Activated T-helper 1 cell treated with anti-CD3 and anti-CD28 coated beads, Interleukin-12 subunit alpha, Interleukin-12 subunit beta, Interleukin-2, Interleukin-4 antibody, amounts not matched to agents 30 ng/mL and 10 ng/mL and 1 ng/mL, durations not matched to agents 14 hours and 24 hours and 36 hours (primary cell): ENCODE results near the gene SCRG1. TPM values are rescaled to one million over a fixed set of nuclear protein-coding genes. Genes with fewer than 3 reads are reported as not detected.
A peak's percentile ranks its signal among the peaks of the same experiment; 100 is the strongest.

Experiments used
- DNase-seq: peaks from one replicate; pipeline ENCODE4 v3.0.0; 2021; ENCODE audit warnings: low spot score
- H3K27ac Mint-ChIP-seq: one replicate; pipeline ENCODE4 v1.8.0; 2021; ENCODE audit warnings: mild to moderate bottlenecking, mixed read lengths
- H3K27me3 Mint-ChIP-seq: one replicate; pipeline ENCODE4 v1.8.0; 2022; ENCODE audit warnings: mild to moderate bottlenecking, moderate library complexity, mixed read lengths; ENCODE audit not compliant: insufficient read depth
- H3K36me3 Mint-ChIP-seq: one replicate; pipeline ENCODE4 v1.8.0; 2021; ENCODE audit warnings: low read depth, mixed read lengths
- H3K4me1 Mint-ChIP-seq: one replicate; pipeline ENCODE4 v1.8.0; 2021; ENCODE audit warnings: low read depth, mixed read lengths
- H3K4me3 Mint-ChIP-seq: one replicate; pipeline ENCODE4 v1.8.0; 2021; ENCODE audit warnings: mild to moderate bottlenecking, moderate library complexity, mixed read lengths
- H3K9me3 Mint-ChIP-seq: one replicate; pipeline ENCODE4 v1.8.0; 2021; ENCODE audit warnings: mixed read lengths
- intact Hi-C: fragments of 100-400 bp; cut with micrococcal nuclease; formaldehyde crosslinking; loops from one replicate; pipeline ENCODE4 v1.15.1; 2024
- total RNA-seq: library from RNA; stranded (reverse); gene quantifications from 2 replicates; pipeline ENCODE4 v1.2.3, GENCODE V29; 2022

The SCRG1 gene
- total RNA-seq, 1 donor from 2014 or later = not detected

- peaks cover 11% of the 10 kb centered on the region for H3K4me1 Mint-ChIP-seq
- no peaks in the 10 kb centered on the region for H3K9me3 Mint-ChIP-seq
- H3K36me3 Mint-ChIP-seq = peaks cover 2% of the 10 kb centered on the region
- intact Hi-C loops = no loop called here
- no peak overlapping the region for H3K27ac Mint-ChIP-seq
- no peaks in the 10 kb centered on the region for H3K27me3 Mint-ChIP-seq
- DNase-seq = no peak
- H3K4me3 Mint-ChIP-seq = no peak overlapping the region
These were observed 5.5 kb upstream of the SCRG1 start for GRCh38 chr4:173404296-173404865.

- intact Hi-C loops = no loop called here
- Mint-ChIP-seq H3K9me3 (no peaks in the 10 kb centered on the region), H3K27me3 (peaks cover 2% of the 10 kb centered on the region), H3K36me3 (peaks cover 2% of the 10 kb centered on the region), H3K4me3 (no peak overlapping the region), H3K27ac (no peak overlapping the region), H3K4me1 (peaks cover 11% of the 10 kb centered on the region)
- DNase-seq = no peak
These were observed 4.1 kb upstream of the SCRG1 start for GRCh38 chr4:173403051-173403450.

DNA sequence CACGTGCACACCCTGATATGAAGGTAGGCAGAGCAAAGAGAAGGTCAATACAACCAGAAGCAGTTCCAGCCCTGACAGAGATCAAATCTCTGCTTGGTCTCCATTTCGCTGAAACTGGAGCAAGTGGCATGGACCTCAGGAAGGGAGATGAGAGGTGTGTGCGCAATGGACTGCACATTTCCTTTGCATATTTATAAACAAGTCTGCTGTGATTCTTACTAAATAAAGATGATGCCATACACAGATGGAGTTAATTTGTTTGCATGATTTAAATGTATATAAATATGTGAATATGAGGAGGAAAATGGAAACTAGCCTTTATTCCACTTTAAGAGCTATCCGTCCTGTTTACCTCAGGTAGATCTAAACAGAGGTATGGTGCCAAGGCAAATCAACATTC lies 2.1 kb upstream of the SCRG1 start:
- H3K27ac Mint-ChIP-seq = no peak overlapping the region
- peaks cover 4% of the 10 kb centered on the region for H3K36me3 Mint-ChIP-seq
- no peak for DNase-seq
- intact Hi-C loops = no loop called here
- H3K4me3 Mint-ChIP-seq = no peak overlapping the region
- peaks cover 4% of the 10 kb centered on the region for H3K27me3 Mint-ChIP-seq
- no peaks in the 10 kb centered on the region for H3K9me3 Mint-ChIP-seq
- H3K4me1 Mint-ChIP-seq = peaks cover 6% of the 10 kb centered on the region

GRCh38 chr4:173398220-173398619 lies 696 bp downstream of the SCRG1 start:
- peaks cover 10% of the 10 kb centered on the region for H3K36me3 Mint-ChIP-seq
- peaks cover 4% of the 10 kb centered on the region for H3K27me3 Mint-ChIP-seq
- no peaks in the 10 kb centered on the region for H3K4me1 Mint-ChIP-seq
- H3K4me3 Mint-ChIP-seq = no peak overlapping the region
- no peak for DNase-seq
- H3K9me3 Mint-ChIP-seq = no peaks in the 10 kb centered on the region
- intact Hi-C loops = no loop called here
- H3K27ac Mint-ChIP-seq = no peak overlapping the region

GRCh38 chr4:173397604-173398003 lies 1.3 kb downstream of the SCRG1 start:
- intact Hi-C loops = no loop called here

GRCh38 chr4:173391701-173392100 lies 7.2 kb downstream of the SCRG1 start:
- intact Hi-C loops = no loop called here
- H3K4me3 Mint-ChIP-seq = no peak overlapping the region

More at GRCh38 chr4:173397604-173398003, 1.3 kb downstream of the SCRG1 start:
- H3K4me3 Mint-ChIP-seq = no peak overlapping the region
- H3K27ac Mint-ChIP-seq = no peak overlapping the region
- no peak for DNase-seq
- peaks cover 4% of the 10 kb centered on the region for H3K27me3 Mint-ChIP-seq
- H3K4me1 Mint-ChIP-seq = no peaks in the 10 kb centered on the region
- no peaks in the 10 kb centered on the region for H3K9me3 Mint-ChIP-seq
- peaks cover 10% of the 10 kb centered on the region for H3K36me3 Mint-ChIP-seq

DNA sequence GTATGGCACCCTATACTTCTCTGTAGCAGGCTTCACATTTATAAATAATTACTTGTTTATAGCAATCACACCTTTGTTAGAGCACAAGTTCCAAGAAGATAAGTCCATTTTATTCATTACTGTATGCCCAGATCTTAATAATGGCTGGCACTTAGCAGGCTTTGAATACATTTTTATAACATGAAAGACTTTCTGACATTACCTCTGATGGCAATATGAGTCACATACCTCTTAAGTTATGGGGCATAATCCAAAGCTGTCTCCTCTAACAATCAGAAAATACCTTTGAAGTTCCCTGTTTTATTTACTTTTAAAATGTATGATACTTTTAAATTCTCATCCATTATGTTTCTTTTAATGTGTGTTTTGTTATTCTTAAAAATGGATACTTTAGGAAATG lies 12.2 kb downstream of the SCRG1 start:
- no peaks in the 10 kb centered on the region for H3K9me3 Mint-ChIP-seq
- H3K4me3 Mint-ChIP-seq = no peak overlapping the region
- peaks cover 2% of the 10 kb centered on the region for H3K27me3 Mint-ChIP-seq
- intact Hi-C loops = no loop called here
- peaks cover 4% of the 10 kb centered on the region for H3K36me3 Mint-ChIP-seq
- no peak overlapping the region for H3K27ac Mint-ChIP-seq
- no peaks in the 10 kb centered on the region for H3K4me1 Mint-ChIP-seq
- no peak for DNase-seq

More at GRCh38 chr4:173391701-173392100, 7.2 kb downstream of the SCRG1 start:
- no peak overlapping the region for H3K27ac Mint-ChIP-seq
- H3K27me3 Mint-ChIP-seq = no peaks in the 10 kb centered on the region
- H3K4me1 Mint-ChIP-seq = no peaks in the 10 kb centered on the region
- no peak for DNase-seq
- peaks cover 10% of the 10 kb centered on the region for H3K36me3 Mint-ChIP-seq
- H3K9me3 Mint-ChIP-seq = no peaks in the 10 kb centered on the region

GRCh38 chr4:173382349-173382748 lies 16.6 kb downstream of the SCRG1 start:
- Mint-ChIP-seq H3K9me3 (no peaks in the 10 kb centered on the region), H3K27ac (no peak overlapping the region), H3K4me3 (no peak overlapping the region), H3K36me3 (peaks cover 6% of the 10 kb centered on the region), H3K4me1 (no peaks in the 10 kb centered on the region), H3K27me3 (peaks cover 2% of the 10 kb centered on the region)
- no peak for DNase-seq
- intact Hi-C loops = no loop called here

GRCh38 chr4:173381610-173382009 lies 17.3 kb downstream of the SCRG1 start:
- intact Hi-C loops = no loop called here
- no peak for DNase-seq
- Mint-ChIP-seq H3K36me3 (peaks cover 6% of the 10 kb centered on the region), H3K4me3 (no peak overlapping the region), H3K4me1 (no peaks in the 10 kb centered on the region), H3K27ac (no peak overlapping the region), H3K27me3 (peaks cover 2% of the 10 kb centered on the region), H3K9me3 (no peaks in the 10 kb centered on the region)

DNA sequence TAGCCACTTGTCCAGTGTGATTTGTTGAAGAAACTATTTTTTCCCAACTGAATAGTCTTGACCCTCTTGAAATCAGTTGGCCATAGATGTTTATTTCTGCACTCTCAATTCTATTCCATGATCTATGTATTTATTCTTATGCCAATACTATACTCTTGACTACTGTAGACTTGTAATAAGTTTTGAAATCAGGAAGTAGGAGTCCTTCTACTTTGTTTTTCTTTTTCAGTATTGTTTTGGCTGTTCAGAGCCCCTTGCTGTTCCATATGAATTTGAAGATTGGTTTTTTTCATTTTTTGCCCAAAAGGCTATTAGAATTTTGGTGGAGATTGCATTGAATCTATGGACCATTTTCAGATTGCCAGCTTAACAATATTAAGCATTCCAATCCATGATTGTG lies 17.9 kb downstream of the SCRG1 start:
- intact Hi-C loops = no loop called here
- DNase-seq = no peak
- Mint-ChIP-seq H3K27me3 (peaks cover 2% of the 10 kb centered on the region), H3K36me3 (peaks cover 8% of the 10 kb centered on the region), H3K4me1 (peaks cover 2% of the 10 kb centered on the region), H3K4me3 (no peak overlapping the region), H3K9me3 (no peaks in the 10 kb centered on the region), H3K27ac (no peak overlapping the region)

- H3K36me3 Mint-ChIP-seq = peaks cover 11% of the 10 kb centered on the region
- no peak for DNase-seq
- no peaks in the 10 kb centered on the region for H3K9me3 Mint-ChIP-seq
- peaks cover 5% of the 10 kb centered on the region for H3K4me1 Mint-ChIP-seq
- no peak overlapping the region for H3K4me3 Mint-ChIP-seq
- H3K27me3 Mint-ChIP-seq = peaks cover 2% of the 10 kb centered on the region
- intact Hi-C loops = no loop called here
- no peak overlapping the region for H3K27ac Mint-ChIP-seq
These were observed 19.0 kb downstream of the SCRG1 start for GRCh38 chr4:173379929-173380328.

GRCh38 chr4:173374588-173374987 lies 24.3 kb downstream of the SCRG1 start:
- Mint-ChIP-seq H3K4me3 (no peak overlapping the region), H3K27me3 (no peaks in the 10 kb centered on the region)
- intact Hi-C loops = loop anchor here (5.0 kb wide), 1 partner anchor 908 kb away; the partner anchor contains the start of genes CEP44 and FBXO8

DNA sequence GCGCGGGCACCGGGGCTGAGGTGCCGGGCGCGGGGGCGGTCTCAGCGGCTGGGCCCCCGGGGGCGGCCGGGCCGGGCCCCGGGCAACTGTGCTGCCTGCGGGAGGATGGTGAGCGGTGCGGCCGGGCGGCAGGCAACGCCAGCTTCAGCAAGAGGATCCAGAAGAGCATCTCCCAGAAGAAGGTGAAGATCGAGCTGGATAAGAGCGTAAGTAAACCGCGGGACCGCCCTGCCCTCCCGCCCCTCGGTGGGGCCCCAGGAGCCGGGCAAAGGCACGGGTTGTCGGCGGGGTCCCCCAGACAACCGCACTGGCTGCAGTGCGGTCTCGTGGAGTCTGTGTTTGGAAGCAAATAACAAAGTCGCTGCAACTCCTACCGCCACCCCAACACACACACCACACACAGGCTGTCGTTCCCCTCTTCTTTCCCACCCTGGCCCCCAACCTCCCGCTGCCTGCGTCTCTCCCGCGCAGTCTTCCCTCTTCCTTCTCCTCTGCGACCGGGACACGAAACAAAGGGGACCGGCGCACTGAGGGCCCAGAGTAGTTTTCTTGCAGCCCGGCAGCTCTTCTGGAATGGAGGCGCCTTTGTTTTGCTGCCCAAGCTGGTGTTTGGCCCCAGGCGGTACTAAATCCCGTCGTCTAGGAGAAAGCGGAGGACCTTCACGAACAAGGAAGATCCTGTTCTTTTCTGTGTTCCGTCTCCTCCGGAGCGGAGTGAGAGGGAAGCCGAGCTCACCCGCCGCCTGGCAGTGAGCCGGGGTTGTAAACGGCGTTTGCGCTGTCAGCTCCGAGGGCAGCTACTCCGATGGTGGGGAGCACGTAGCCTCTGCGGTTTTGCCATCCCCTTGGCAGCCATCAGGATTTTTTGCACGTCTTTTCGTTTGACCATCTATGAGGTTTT lies 27.4 kb downstream of the SCRG1 start:
- Mint-ChIP-seq H3K27me3 (no peaks in the 10 kb centered on the region), H3K36me3 (peaks cover 15% of the 10 kb centered on the region), H3K9me3 (no peaks in the 10 kb centered on the region), H3K4me3 (peak overlapping the region; percentile 91), H3K4me1 (peaks cover 57% of the 10 kb centered on the region), H3K27ac (peak overlapping the region; percentile 83)
- peak; percentile 30 for DNase-seq
- intact Hi-C loops = loop anchor here (5.0 kb wide), 1 partner anchor 911 kb away; the partner anchor contains the start of genes CEP44 and FBXO8

More at GRCh38 chr4:173374588-173374987, 24.3 kb downstream of the SCRG1 start:
- no peak overlapping the region for H3K27ac Mint-ChIP-seq
- H3K9me3 Mint-ChIP-seq = no peaks in the 10 kb centered on the region
- peaks cover 15% of the 10 kb centered on the region for H3K36me3 Mint-ChIP-seq
- H3K4me1 Mint-ChIP-seq = peaks cover 34% of the 10 kb centered on the region
- DNase-seq = no peak
